ENCODE data around the gene FIGN. TPM values are rescaled to one million over a fixed set of nuclear protein-coding genes. Genes with fewer than 3 reads are reported as not detected.

FIGN gene
- total and polyA plus RNA-seq, 10 of the 15 experiments (the other 5 are each of a cell fraction or from before 2014, with no cell fraction given) = under 0.01 to 0.01 TPM; not detected in 8

- in situ Hi-C loops (cut with MboI) = no loop called here
- FAIRE-seq (no peak), DNase-seq (ENCODE audit: low read depth, low spot score) (no peak), ATAC-seq (no peak)
- no peak overlapping the region for H3K4me2 ChIP-seq (ENCODE audit: control insufficient read depth, insufficient read depth)
- H3K27me3 ChIP-seq (replicated peaks in 1 of 2; ENCODE audit: control insufficient read depth in 2 of 2, insufficient read depth in 2 of 2, low read length in 1 of 2) = no peaks in the 10 kb centered on the region
- no peaks in the 10 kb centered on the region for H4K20me1 ChIP-seq (ENCODE audit: control insufficient read depth, insufficient read depth)
- no peaks in the 10 kb centered on the region for H3K9me3 ChIP-seq (replicated peaks; ENCODE audit: control insufficient read depth, insufficient read depth, low read length)
- ChIA-PET POLR2A (no interaction called here), RAD21 (ENCODE audit: unreplicated experiment) (interaction anchor here (0.6 to 1.0 kb wide), 2 partner anchors 11 kb away, joined by 3 read pairs; no protein-coding TSS in a partner anchor), SMC1A (ENCODE audit: uncharacterized antibody, unreplicated experiment) (interaction anchor here (0.7 to 1.5 kb wide), 3 partner anchors 8 to 369 kb away, joined by 3 read pairs; no protein-coding TSS in a partner anchor), CTCF (interaction anchor here (0.8 to 1.0 kb wide), 2 partner anchors 11 to 343 kb away, joined by 3 to 7 read pairs; no protein-coding TSS in a partner anchor)
- H3K4me3 ChIP-seq = no peak overlapping the region
- intact Hi-C loops (cut with micrococcal nuclease; ENCODE audit: unreplicated experiment) = no loop called here
- BruUV-seq (replicated peaks) = no TSS peak
- no peaks in the 10 kb centered on the region for H3K79me2 ChIP-seq (ENCODE audit: control insufficient read depth, insufficient read depth, low read length)
- H2AFZ ChIP-seq (ENCODE audit: control insufficient read depth, low read depth, low read length) = no peak overlapping the region
- no peaks in the 10 kb centered on the region for H3K4me1 ChIP-seq (ENCODE audit: control insufficient read depth, insufficient read depth, low read length)
- no peak for TF ChIP-seq SMAD1 (IDR thresholded peaks at IDR 0.05; ENCODE audit: low read depth, partially characterized antibody)
- TF ChIP-seq EGR1 (IDR thresholded peaks at IDR 0.05; ENCODE audit: borderline replicate concordance in 1 of 2, low read depth in 2 of 2, low read length in 2 of 2) = no peak
- TF ChIP-seq HCFC1 (IDR thresholded peaks at IDR 0.05; ENCODE audit: low read length) = no peak
- no peak for TF ChIP-seq POLR2AphosphoS5 (IDR thresholded peaks at IDR 0.05; ENCODE audit: low read length)
- TF ChIP-seq SP1 (IDR thresholded peaks at IDR 0.05; ENCODE audit: low read depth, low read length) = no peak
- no peak overlapping the region for H3K9ac ChIP-seq (ENCODE audit: control insufficient read depth, insufficient read depth, low read length)
- no peaks in the 10 kb centered on the region for H3K36me3 ChIP-seq (ENCODE audit: control insufficient read depth in 2 of 2, insufficient read depth in 2 of 2, low read length in 1 of 2)
- H3K27ac ChIP-seq (ENCODE audit: control insufficient read depth, insufficient read depth) = no peak overlapping the region
These were observed 43.7 kb downstream of the FIGN start for GRCh38 chr2:163692081-163692480.

GRCh38 chr2:163690896-163691295 is 44.9 kb downstream of the FIGN start:
- in situ Hi-C loops (cut with MboI) (no loop called here), intact Hi-C loops (cut with micrococcal nuclease; ENCODE audit: unreplicated experiment) (no loop called here)
- WGBS (ENCODE audit: insufficient coverage, insufficient replicate concordance, low lambda C conversion rate, missing lambda C conversion rate) = 19% methylated on average over 2 of the region's 2 CpGs
- ATAC-seq (no peak), FAIRE-seq (no peak), DNase-seq (ENCODE audit: low read depth, low spot score) (no peak)
- ChIA-PET CTCF (no interaction called here), POLR2A (no interaction called here), SMC1A (ENCODE audit: uncharacterized antibody, unreplicated experiment) (no interaction called here), RAD21 (ENCODE audit: unreplicated experiment) (no interaction called here)
- Histone ChIP-seq H4K20me1 (ENCODE audit: control insufficient read depth, insufficient read depth) (no peaks in the 10 kb centered on the region), H3K9ac (ENCODE audit: control insufficient read depth, insufficient read depth, low read length) (no peak overlapping the region), H3K4me3 (no peak overlapping the region), H2AFZ (ENCODE audit: control insufficient read depth, low read depth, low read length) (no peak overlapping the region), H3K36me3 (ENCODE audit: control insufficient read depth in 2 of 2, insufficient read depth in 2 of 2, low read length in 1 of 2) (no peaks in the 10 kb centered on the region), H3K27ac (ENCODE audit: control insufficient read depth, insufficient read depth) (no peak overlapping the region), H3K27me3 (replicated peaks in 1 of 2; ENCODE audit: control insufficient read depth in 2 of 2, insufficient read depth in 2 of 2, low read length in 1 of 2) (no peaks in the 10 kb centered on the region), H3K4me1 (ENCODE audit: control insufficient read depth, insufficient read depth, low read length) (no peaks in the 10 kb centered on the region), H3K4me2 (ENCODE audit: control insufficient read depth, insufficient read depth) (no peak overlapping the region), H3K79me2 (ENCODE audit: control insufficient read depth, insufficient read depth, low read length) (no peaks in the 10 kb centered on the region), H3K9me3 (replicated peaks; ENCODE audit: control insufficient read depth, insufficient read depth, low read length) (no peaks in the 10 kb centered on the region)
- BruUV-seq (replicated peaks) = no TSS peak
- TF ChIP-seq PRDM15 (CRISPR knock-in tag; IDR thresholded peaks at IDR 0.05) = no peak
- no peak for TF ChIP-seq ZNF274 (IDR thresholded peaks at IDR 0.05; ENCODE audit: insufficient read depth, insufficient read length)
- no peak for TF ChIP-seq KLF5 (IDR thresholded peaks at IDR 0.05; ENCODE audit: partially characterized antibody)
- no peak for TF ChIP-seq HDGF (IDR thresholded peaks at IDR 0.05)
- no peak for TF ChIP-seq BMI1 (IDR thresholded peaks at IDR 0.05; ENCODE audit: borderline replicate concordance)
- TF ChIP-seq DPF2 (IDR thresholded peaks at IDR 0.05) = no peak
- no peak for TF ChIP-seq MTA3 (IDR thresholded peaks at IDR 0.05; ENCODE audit: borderline replicate concordance, low read length)
- no peak for TF ChIP-seq IRF4 (IDR thresholded peaks at IDR 0.05; ENCODE audit: low read depth, low read length)
- no peak for TF ChIP-seq CBX3 (IDR thresholded peaks at IDR 0.05; ENCODE audit: borderline replicate concordance, low read depth)
- no peak for TF ChIP-seq ETV6 (conservative IDR thresholded peaks at IDR 0.05 in 1 of 2, IDR thresholded peaks at IDR 0.05 in 1 of 2; ENCODE audit: borderline replicate concordance in 1 of 2, low read depth in 1 of 2)
- no peak for TF ChIP-seq KAT2A (conservative IDR thresholded peaks at IDR 0.05; ENCODE audit: control insufficient read depth, low read depth, low read length)
- TF ChIP-seq PAX5 (IDR thresholded peaks at IDR 0.05; ENCODE audit: borderline replicate concordance, low read depth, low read length) = no peak
- no peak for TF ChIP-seq NFYA (IDR thresholded peaks at IDR 0.05; ENCODE audit: borderline replicate concordance, low read depth, low read length)
